Measurements from ENCODE around the gene ZNF217.
"Not testable (repeated sequence)": the region's sequence is repeated elsewhere in the genome, so short reads cannot be mapped to it uniquely, and the experiment has no call there.

The ZNF217 gene

GRCh38 chr20:53562104-53562764, 31.4 kb downstream of the ZNF217 start:
- DNase-seq: not testable (repeated sequence)

DNA sequence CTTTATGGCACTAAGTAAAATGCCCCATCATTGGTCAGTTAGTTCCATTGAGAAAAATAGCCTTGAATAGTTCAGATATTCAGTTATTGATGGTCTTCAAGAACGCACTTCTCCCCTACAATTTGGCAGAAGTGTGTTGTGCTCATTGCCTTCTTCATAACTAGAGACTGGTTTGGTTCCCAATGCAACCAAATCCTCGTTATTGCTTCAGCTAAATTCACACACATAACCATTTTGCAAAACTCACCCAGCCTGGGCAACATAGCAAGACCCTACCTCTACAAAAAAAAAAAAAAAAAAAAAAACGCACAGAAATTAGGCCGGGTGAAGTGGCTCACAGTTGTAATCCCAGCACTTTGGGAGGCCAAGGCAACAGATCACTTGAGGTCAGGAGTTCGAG, 32.1 kb downstream of the ZNF217 start:
- no peak for DNase-seq

DNA sequence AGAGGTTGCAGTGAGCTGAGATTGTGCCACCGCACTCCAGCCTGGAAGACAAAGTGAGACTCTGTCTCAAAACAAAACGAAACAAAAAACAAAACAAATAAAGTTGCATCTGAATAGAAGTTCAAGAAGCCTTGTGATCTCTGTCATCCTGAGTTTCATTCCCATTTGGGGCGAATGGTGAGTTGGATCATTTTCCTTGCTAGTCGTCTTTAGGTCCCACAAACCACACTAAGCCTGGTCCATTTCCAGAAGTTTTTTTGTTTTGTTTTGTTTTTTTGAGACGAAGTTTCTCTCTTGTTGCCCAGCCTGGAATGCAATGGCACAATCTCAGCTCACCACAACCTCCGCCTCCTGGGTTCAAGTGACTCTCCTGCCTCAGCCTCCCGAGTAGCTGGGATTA, 33.8 kb downstream of the ZNF217 start:
- no peak for DNase-seq

- DNase-seq: no peak
Observed at GRCh38 chr20:53557130-53557529, 36.5 kb downstream of the ZNF217 start.

- no peak for DNase-seq
Observed at GRCh38 chr20:53556267-53556897, 37.3 kb downstream of the ZNF217 start.

GRCh38 chr20:53555816-53556215, 37.8 kb downstream of the ZNF217 start:
- DNase-seq: no peak

GRCh38 chr20:53555081-53555480, 38.6 kb downstream of the ZNF217 start:
- no peak for DNase-seq

DNA sequence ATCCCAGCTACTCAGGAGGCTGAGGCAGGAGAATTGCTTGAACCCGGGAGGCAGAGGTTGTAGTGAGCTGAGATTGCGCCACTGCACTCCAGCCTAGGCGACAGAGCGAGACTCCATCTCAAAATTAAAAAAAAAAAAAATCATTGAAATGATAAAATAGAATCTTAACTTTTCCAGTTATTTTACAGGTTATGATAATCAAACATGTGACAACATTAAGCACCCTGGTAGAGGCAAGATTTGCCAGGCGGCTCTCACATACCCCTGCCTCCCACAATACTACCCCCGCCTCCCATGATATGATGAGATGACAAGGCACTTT, 41.1 kb downstream of the ZNF217 start:
- DNase-seq: not testable (repeated sequence)

DNA sequence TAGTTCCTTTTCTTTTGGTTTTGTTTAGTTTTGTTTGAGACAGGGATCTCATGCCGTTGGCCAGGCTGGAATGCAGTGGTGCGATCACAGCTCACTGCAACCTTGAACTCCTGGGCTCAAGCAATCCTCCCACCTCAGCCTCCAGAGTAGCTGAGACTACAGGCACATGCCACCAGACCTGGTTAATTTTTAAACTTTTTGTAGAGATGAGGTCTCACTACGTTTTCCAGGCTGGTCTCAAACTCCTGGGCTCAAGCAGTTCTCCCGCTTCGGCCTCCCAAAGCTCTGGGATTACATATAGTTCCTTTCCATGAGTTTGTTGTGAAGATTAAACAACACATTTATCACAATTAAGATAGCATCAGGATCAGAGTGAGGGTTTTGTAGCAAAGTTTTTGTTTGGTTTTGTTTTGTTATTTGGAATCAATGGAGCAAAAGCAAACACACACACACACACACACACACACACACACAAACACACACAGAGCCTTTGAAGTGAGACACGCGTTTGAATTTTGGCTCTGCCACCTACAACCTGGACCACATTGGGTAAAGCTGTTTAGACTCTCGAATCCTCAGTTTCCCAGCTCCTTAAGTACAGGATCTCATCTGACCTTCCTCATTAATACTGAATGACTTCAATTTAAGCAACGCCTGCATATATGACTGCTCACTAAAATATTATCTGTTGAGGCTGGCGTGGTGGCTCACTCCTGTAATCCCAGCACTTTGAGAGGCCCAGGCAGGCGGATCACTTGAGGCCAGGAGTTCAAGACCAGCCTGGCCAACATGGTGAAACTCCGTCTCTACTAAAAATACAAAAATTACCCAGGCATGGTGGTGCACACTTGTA, 41.7 kb downstream of the ZNF217 start:
- not testable (repeated sequence) for DNase-seq

- DNase-seq: no peak
Observed at GRCh38 chr20:53550280-53551187, 43.1 kb downstream of the ZNF217 start.

GRCh38 chr20:53547664-53548239, 45.9 kb downstream of the ZNF217 start:
- no peak for DNase-seq

DNA sequence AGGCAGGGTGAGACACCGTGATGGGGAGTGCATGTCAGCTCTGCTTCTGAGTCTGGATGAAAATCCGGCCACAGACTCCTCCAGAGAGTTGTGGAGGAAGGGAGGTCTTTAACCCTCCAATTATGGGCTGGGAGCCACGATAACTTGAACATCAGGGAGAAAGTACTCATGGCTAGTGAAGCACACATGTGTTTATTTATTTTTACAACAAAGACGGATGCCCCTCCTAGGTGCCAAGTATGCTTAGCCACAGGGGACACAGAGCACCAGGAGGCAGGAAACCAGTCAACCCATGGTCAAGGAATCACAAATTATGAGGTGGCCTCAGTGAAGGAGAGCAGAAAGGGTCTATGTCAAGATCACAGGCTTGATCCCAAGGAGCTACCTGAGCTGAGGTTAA, 54.1 kb downstream of the ZNF217 start:
- DNase-seq: no peak

DNA sequence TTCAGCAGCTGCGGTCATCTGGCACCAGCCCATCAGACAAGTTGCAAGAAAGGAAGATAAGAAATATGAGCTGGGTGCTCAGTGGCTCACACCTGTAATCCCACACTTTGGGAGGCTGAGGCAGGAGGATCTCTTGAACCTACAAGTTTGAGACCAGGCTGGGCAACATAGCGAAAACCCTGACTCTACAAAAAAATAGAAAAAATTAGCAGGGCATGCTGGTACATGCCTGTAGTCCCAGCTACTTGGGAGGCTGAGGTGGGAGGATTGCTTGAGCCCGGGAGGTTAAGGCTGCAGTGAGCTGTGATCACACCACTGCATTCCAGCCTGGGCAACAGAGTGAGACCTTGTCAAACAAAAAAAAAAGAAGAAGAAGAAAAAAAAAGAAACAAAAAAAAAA, 57.3 kb downstream of the ZNF217 start:
- not testable (repeated sequence) for DNase-seq

DNA sequence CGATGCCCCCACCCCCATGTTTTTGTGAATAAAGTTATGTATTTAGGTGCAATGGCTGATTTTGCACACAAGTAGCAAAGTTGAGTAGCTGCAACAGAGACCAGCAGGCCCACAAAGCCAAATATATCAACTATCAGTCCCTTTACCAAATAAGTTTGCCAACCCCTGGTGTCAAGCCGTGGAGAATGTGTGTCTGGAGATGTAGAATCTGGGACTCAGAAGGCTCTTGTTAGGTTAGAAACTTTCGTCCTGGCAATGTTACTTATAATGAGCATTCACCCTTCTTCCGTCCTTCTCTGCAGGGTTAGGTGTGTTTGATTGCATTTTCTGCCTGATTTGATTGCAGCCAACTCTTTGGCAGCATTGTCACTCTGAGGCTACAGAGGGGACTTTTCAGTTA, 57.8 kb downstream of the ZNF217 start:
- no peak for DNase-seq

- DNase-seq: no peak
Observed at GRCh38 chr20:53534037-53534436, 59.6 kb downstream of the ZNF217 start.

GRCh38 chr20:53533500-53533899, 60.1 kb downstream of the ZNF217 start:
- DNase-seq: no peak

- DNase-seq: not testable (repeated sequence)
Observed at GRCh38 chr20:53532654-53533312, 60.9 kb downstream of the ZNF217 start.

- no peak for DNase-seq
Observed at GRCh38 chr20:53530440-53530839, 63.2 kb downstream of the ZNF217 start.

DNA sequence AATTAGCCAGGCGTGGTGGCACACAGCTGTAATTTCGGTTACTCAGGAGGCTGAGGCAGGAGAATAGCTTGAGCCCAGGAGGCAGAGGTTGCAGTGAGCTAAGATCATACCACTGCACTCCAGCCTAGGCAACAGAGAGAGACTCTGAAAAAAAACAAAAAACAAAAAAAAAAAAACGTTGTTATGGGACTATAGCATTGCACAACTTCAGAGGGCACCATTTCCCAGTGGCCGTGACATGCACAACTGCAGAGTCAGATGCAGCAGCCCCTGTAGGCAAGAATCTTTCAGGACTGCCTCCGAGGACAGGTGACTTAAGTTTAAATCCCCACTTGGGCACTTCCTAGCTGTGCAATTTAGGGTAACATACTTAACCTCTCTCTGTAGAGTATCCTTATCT, 64.0 kb downstream of the ZNF217 start:
- DNase-seq: no peak

DNA sequence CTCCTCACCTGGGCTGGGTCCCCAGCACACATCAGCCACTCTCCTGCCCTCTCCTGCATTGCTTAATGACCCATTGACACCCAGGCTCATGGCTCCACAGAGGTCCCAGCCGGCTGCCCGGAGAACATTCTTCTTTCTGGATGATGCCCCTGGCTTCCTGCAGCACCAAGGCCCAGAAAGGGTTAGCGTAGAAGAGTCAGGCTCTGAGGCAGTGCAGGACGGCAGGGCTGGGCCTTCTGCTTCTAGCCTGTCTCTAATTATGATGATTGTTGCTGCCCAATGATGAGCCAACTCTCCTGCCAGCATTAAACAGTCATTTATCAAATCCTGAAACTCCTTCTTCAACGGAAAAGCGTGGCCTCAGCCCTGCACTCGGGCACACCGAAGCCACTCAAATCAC, 66.4 kb downstream of the ZNF217 start:
- DNase-seq: no peak

- no peak for DNase-seq
Observed at GRCh38 chr20:53524589-53525312, 68.9 kb downstream of the ZNF217 start.

All from stimulated activated CD4-positive, alpha-beta T cell treated with anti-CD3 and anti-CD28 coated beads, Interleukin-12 subunit alpha, Interleukin-12 subunit beta, amount 100 ng/mL, for 4 hours (primary cell).